SK-N-MC (cell line): ENCODE measurements around the gene SLC9C2.

Experiments
- EZH2 ChIP-seq: fragments of 200-600 bp; sonication (generic); IDR thresholded peaks from one replicate; pipeline ENCODE4 v1.6.1; 2017; ENCODE audit warnings: antibody characterized with exemption
- FOXP2 ChIP-seq: optimal IDR thresholded peaks from 2 replicates; pipeline ENCODE3; 2011; ENCODE audit warnings: mild to moderate bottlenecking, moderate library complexity; ENCODE audit not compliant: insufficient read depth; ENCODE audit errors: extremely low read length, control extremely low read depth
- POLR2AphosphoS5 ChIP-seq: IDR thresholded peaks from 2 replicates; pipeline ENCODE4 v1.6.1; 2012; ENCODE audit warnings: mild to moderate bottlenecking, low read depth, low read length, borderline replicate concordance

GRCh38 chr1:173638043-173639021 is 35.5 kb upstream of the SLC9C2 start:
- TF ChIP-seq EZH2 (no peak), POLR2AphosphoS5 (no peak), FOXP2 (no peak)
